Lower leg skin (tissue), 3 donors: ENCODE results near the gene COL13A1.

Experiments
- CTCF ChIP-seq, 3 donors: fragments of 450-650 bp; IDR thresholded peaks; one replicate each; pipeline ENCODE4 v1.5.1; 2016; ENCODE audit warnings: antibody characterized with exemption in 3 of 3, mild to moderate bottlenecking in 3 of 3, moderate library complexity in 2 of 3
- POLR2A ChIP-seq, 2 donors: fragments of 450-650 bp; IDR thresholded peaks; one replicate each; pipeline ENCODE4 v1.6.1; 2016 to 2017; ENCODE audit warnings: antibody characterized with exemption in 2 of 2, mild to moderate bottlenecking in 1 of 2, moderate library complexity in 1 of 2

GRCh38 chr10:69979174-69979573 lies 177.5 kb downstream of the COL13A1 start:
- TF ChIP-seq POLR2A (IDR thresholded peaks at IDR 0.05) = no peak
- no peak for TF ChIP-seq CTCF (IDR thresholded peaks at IDR 0.05)
